K562 (cell line): ENCODE results near the gene CPA4. TPM values are rescaled to one million over a fixed set of nuclear protein-coding genes. Genes with fewer than 3 reads are reported as not detected.

Source experiments
- ATAC-seq: fragments of 200-7000 bp; cut with Tn5 transposase; 3 replicates; pipeline ENCODE4 v1.9.1; 2020; ENCODE audit warnings: moderate library complexity
- BruUV-seq: library from RNA; stranded (reverse); fragments of 400-500 nt; replicated peaks from 2 replicates; lab custom pipeline; 2021; lab: Mats Ljungman, UMichigan
- CTCF ChIA-PET: fragments of 300-600 bp; formaldehyde crosslinking; extraction: SDS; loops from one replicate; lab custom pipeline; 2021; ENCODE audit warnings: low intra/inter-chr PET ratio; lab: Yijun Ruan, JAX
- POLR2A ChIA-PET: fragments of 300-600, 350-650 bp; sonication (Branson Sonifier 250); formaldehyde crosslinking; extraction: SDS; loops from one replicate; lab custom pipeline; 2021; ENCODE audit warnings: antibody characterized with exemption, inconsistent platforms; lab: Yijun Ruan, JAX
- DNase-seq, 4 experiments: peaks; one replicate each; pipeline versions ENCODE4 v3.0.0 to v3.0.0-alpha.2; 2011 to 2018; ENCODE audit warnings: low spot score in 3 of 4, mixed read lengths in 3 of 4; ENCODE audit errors: extremely low read depth in 1 of 4
- FAIRE-seq: peaks from 2 replicates; lab custom pipeline; 2011; peaks lifted over from hg19 to GRCh38; lab: Jason Lieb, UNC
- H2AFZ ChIP-seq: 2 replicates; pipeline ENCODE4 v1.6.0; 2011; ENCODE audit warnings: low read depth, low read length, control low read depth, inconsistent platforms
- H3K27ac ChIP-seq: fragments of 200-600 bp; 3 replicates; pipeline ENCODE4 v1.8.0; 2011; ENCODE audit warnings: low read depth, mild to moderate bottlenecking, control low read depth, inconsistent platforms, low read length, moderate library complexity, mixed read lengths; ENCODE audit errors: extremely low read depth
- H3K27me3 ChIP-seq, 2 experiments: fragments of 300-600 bp in 1 of 2; 2 replicates in 1 of 2; 3 replicates in 1 of 2; pipeline versions ENCODE4 v1.6.0 to v1.8.0; 2011; ENCODE audit warnings: inconsistent platforms in 2 of 2, low read length in 2 of 2, mild to moderate bottlenecking in 1 of 2, mixed read lengths in 1 of 2, moderate library complexity in 1 of 2; ENCODE audit not compliant: control insufficient read depth in 2 of 2, insufficient read depth in 2 of 2
- H3K36me3 ChIP-seq: fragments of 300-600 bp; 3 replicates; pipeline ENCODE4 v1.8.0; 2011; ENCODE audit warnings: mild to moderate bottlenecking, low read length, inconsistent platforms; ENCODE audit not compliant: control insufficient read depth, insufficient read depth
- H3K4me1 ChIP-seq, 2 experiments: fragments of 200-600 bp in 1 of 2; replicated peaks in 1 of 2; 2 replicates in 1 of 2; 3 replicates in 1 of 2; pipeline versions ENCODE4 v1.5.1 to v1.8.0; 2011; ENCODE audit warnings: inconsistent platforms in 2 of 2, low read length in 2 of 2, mild to moderate bottlenecking in 1 of 2, mixed read lengths in 1 of 2, moderate library complexity in 1 of 2; ENCODE audit not compliant: control insufficient read depth in 2 of 2, insufficient read depth in 2 of 2
- H3K4me2 ChIP-seq: 2 replicates; pipeline ENCODE4 v1.6.1; 2011; ENCODE audit warnings: low read length, control low read depth, inconsistent platforms, mixed read lengths; ENCODE audit not compliant: insufficient read depth
- H3K4me3 ChIP-seq: fragments of 200-600 bp; sonication (generic), shearing (Covaris generic); 2 replicates; pipeline ENCODE4 v1.5.1; 2016; ENCODE audit warnings: control low read depth, inconsistent platforms
- H3K79me2 ChIP-seq: fragments of 200-600 bp; 3 replicates; pipeline ENCODE4 v1.8.0; 2011; ENCODE audit warnings: low read length, inconsistent platforms; ENCODE audit not compliant: control insufficient read depth, insufficient read depth
- H3K9ac ChIP-seq, 2 experiments: 2 replicates each; pipeline versions ENCODE4 v1.6.0 to v1.6.1; 2011; ENCODE audit warnings: low read depth in 2 of 2, low read length in 2 of 2, control low read depth in 1 of 2, inconsistent platforms in 1 of 2, mild to moderate bottlenecking in 1 of 2, mixed read lengths in 1 of 2; ENCODE audit not compliant: insufficient read depth in 1 of 2
- H3K9me1 ChIP-seq: one replicate; pipeline ENCODE4 v1.6.0; 2011; ENCODE audit warnings: inconsistent platforms, mild to moderate bottlenecking, low read length, moderate library complexity; ENCODE audit not compliant: control insufficient read depth, insufficient read depth
- H3K9me3 ChIP-seq: replicated peaks from 2 replicates; pipeline ENCODE4 v1.5.1; 2011; ENCODE audit warnings: low read depth, low read length, inconsistent platforms; ENCODE audit not compliant: control insufficient read depth, insufficient read depth
- H4K20me1 ChIP-seq: replicated peaks from 2 replicates; pipeline ENCODE4 v1.6.1; 2011; ENCODE audit warnings: low read length, inconsistent platforms, mixed read lengths; ENCODE audit not compliant: control insufficient read depth, insufficient read depth
- GTF2E2 ChIP-seq: fragments of 200-800 bp; sonication (Bioruptor generic); IDR thresholded peaks from 2 replicates; pipeline ENCODE4 v1.6.1; 2016; ENCODE audit warnings: missing genetic modification characterization, missing compliant biosample characterization
- KAT8 ChIP-seq: fragments of 450-650 bp; IDR thresholded peaks from 2 replicates; pipeline ENCODE4 v1.6.1; 2016; ENCODE audit warnings: low read depth, mild to moderate bottlenecking
- KLF13 ChIP-seq: fragments of 450-650 bp; IDR thresholded peaks from 2 replicates; pipeline ENCODE4 v1.6.1; 2016; ENCODE audit warnings: missing genetic modification characterization, low read depth, mild to moderate bottlenecking, missing compliant biosample characterization, moderate library complexity, borderline replicate concordance
- TARDBP ChIP-seq: fragments of 450-650 bp; IDR thresholded peaks from 2 replicates; pipeline ENCODE4 v1.6.1; 2016
- TFAM ChIP-seq: fragments of 250-450 bp; sonication (Bioruptor Pico); conservative IDR thresholded peaks from 2 replicates; pipeline ENCODE4 v1.5.0; 2021; ENCODE audit warnings: mild to moderate bottlenecking, moderate library complexity
- ZNF12 ChIP-seq: sonication (generic); formaldehyde crosslinking; IDR thresholded peaks from 2 replicates; pipeline ENCODE4 v1.4.0; 2020; ENCODE audit warnings: mild to moderate bottlenecking, missing genetic modification reagents
- ZNF282 ChIP-seq: sonication (generic); formaldehyde crosslinking; IDR thresholded peaks from 2 replicates; pipeline ENCODE4 v1.8.1; 2023; ENCODE audit warnings: missing genetic modification reagents
- WGBS: fragments of 100-300 bp; shearing (Covaris generic); methylation state at CpG from one replicate; pipeline ENCODE4 v1.1.6; 2016; ENCODE audit warnings: low coverage, mixed read lengths; ENCODE audit not compliant: insufficient coverage; ENCODE audit errors: missing lambda C conversion rate; 5-methylcytosine and 5-hydroxymethylcytosine counted together
- in situ Hi-C: fragments of 300-500 bp; cut with MboI; formaldehyde crosslinking; loops from 4 replicates; pipeline ENCODE4 v1.15.0; 2018; ENCODE audit warnings: inconsistent platforms, mixed read lengths
- intact Hi-C: fragments of 100-400 bp; cut with micrococcal nuclease; formaldehyde crosslinking; loops from 2 replicates; pipeline ENCODE4 v1.14.2; 2022
- polyA plus RNA-seq, 8 experiments: library from polyadenylated mRNA; depleted of rRNA in 4 of 8; stranded (reverse) in 5 of 8; unstranded in 3 of 8; fragments of >200 nt; fragmentation: Nextera tagmentation in 2 of 8; fragmentation: Illumina TruSeq in 1 of 8; extraction: Ambion mirVana in 2 of 8; extraction: Trizol in 1 of 8; gene quantifications; 2 replicates each; pipeline versions ENCODE4 v1.2.1 to v1.2.3, GENCODE V29; 2011 to 2014; ENCODE audit warnings: inconsistent platforms in 1 of 8, missing spikeins in 1 of 8
- total RNA-seq, 7 experiments: library from RNA; depleted of rRNA in 6 of 7; stranded (reverse); fragments of >200 nt in 6 of 7; fragmentation: Illumina TruSeq in 2 of 7; extraction: Trizol in 2 of 7; gene quantifications; 2 replicates each; pipeline versions ENCODE4 v1.2.1 to v1.2.3, GENCODE V29; 2011 to 2021; ENCODE audit warnings: low replicate concordance in 1 of 7

The CPA4 gene
- total and polyA plus RNA-seq, 9 of the 15 experiments (the other 6 are each of a cell fraction or from before 2014, with no cell fraction given): not detected

- TF ChIP-seq GTF2E2 (tag) (no peak), ZNF282 (CRISPR knock-in tag) (no peak), TFAM (no peak), KAT8 (no peak), ZNF12 (CRISPR knock-in tag) (0 out of 2 replicates have a peak, but pooled peaks have one; percentile 40)
Measured at GRCh38 chr7:130349911-130350782, 57.2 kb downstream of the CPA4 start (continued).

DNA sequence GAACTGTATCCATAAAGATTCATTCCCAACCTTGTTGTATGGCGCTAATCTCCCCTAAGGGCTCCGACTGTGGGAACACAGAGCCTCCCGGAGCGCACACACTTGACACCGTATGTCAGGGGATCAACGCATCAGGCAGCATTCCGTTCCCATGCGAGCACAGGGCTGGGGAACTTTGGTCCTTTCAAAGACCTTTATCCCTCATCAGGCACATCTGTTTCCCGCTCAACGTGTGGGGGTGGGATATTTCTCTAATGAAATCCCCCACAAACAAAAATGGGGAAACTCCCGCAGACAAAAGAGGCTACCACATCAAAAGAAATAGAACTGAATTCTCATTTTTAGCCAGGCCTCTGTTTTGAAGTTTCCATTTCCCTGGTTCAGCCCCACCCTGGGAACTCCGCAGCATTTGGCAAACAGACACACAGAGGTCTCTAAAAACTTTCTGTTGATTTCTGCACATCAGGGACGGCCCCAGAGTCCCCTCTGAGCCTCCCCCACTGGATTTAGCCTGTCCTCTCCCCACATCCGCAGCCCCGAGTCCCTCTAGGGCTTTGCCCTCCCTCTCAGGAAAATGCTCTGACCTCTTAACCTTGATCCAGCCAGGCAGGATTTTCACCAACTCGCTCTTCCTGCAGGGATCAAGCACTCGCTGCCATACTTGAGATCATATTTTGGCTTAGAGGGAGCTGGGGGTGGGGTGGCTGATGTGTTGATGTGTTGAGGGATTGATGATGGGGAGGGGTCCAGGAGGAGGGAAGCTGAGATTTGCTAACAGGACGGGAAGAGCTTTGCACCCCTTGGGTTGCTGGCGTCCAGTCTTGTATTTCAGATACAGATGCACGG lies 58.2 kb downstream of the CPA4 start:
- Histone ChIP-seq H3K4me2 (no peak overlapping the region), H3K9me3 (no peaks in the 10 kb centered on the region), H2AFZ (no peak overlapping the region), H3K36me3 (no peaks in the 10 kb centered on the region), H3K4me1 (0 out of 5 replicates have a peak, but pooled peaks cover 0 to 3% of the 10 kb centered on the region in 2 experiments), H4K20me1 (no peaks in the 10 kb centered on the region), H3K79me2 (no peaks in the 10 kb centered on the region), H3K4me3 (no peak overlapping the region), H3K27me3 (peaks cover 49 to 80% of the 10 kb centered on the region in 2 experiments), H3K27ac (no peak overlapping the region), H3K9me1 (no peaks in the 10 kb centered on the region), H3K9ac (no peak overlapping the region)
- ChIA-PET POLR2A (interaction anchor here (0.6 to 0.7 kb wide), 2 partner anchors 10 to 256 kb away, joined by 3 to 4 read pairs; no protein-coding TSS in a partner anchor), CTCF (no interaction called here)
- BruUV-seq: no TSS peak
- TF ChIP-seq TARDBP (no peak), KLF13 (tag) (no peak)
- intact Hi-C loops: no loop called here
- FAIRE-seq (no peak), ATAC-seq (no peak), DNase-seq (no peak)
- WGBS: 3% methylated on average over 20 of the region's 20 CpGs
- in situ Hi-C loops: no loop called here
